Fibroblast of villous mesenchyme (primary cell): Measurements from ENCODE around the gene NACC2. TPM values are rescaled to one million over a fixed set of nuclear protein-coding genes. Genes with fewer than 3 reads are reported as not detected.

ENCODE experiments used
- DNase-seq: peaks from one replicate; pipeline ENCODE4 v3.0.0-alpha.2; 2010; ENCODE audit warnings: low read depth
- H3K4me3 ChIP-seq: 2 replicates; pipeline ENCODE4 v1.5.1; 2011; ENCODE audit warnings: low read depth, mild to moderate bottlenecking, low read length
- CTCF ChIP-seq: IDR thresholded peaks from 2 replicates; pipeline ENCODE4 v1.5.1; 2012; ENCODE audit warnings: low read depth, mild to moderate bottlenecking, low read length; ENCODE audit not compliant: insufficient read depth
- total RNA-seq: library from RNA; depleted of rRNA; stranded (reverse); fragments of >200 nt; gene quantifications from 2 replicates; pipeline ENCODE4 v1.2.3, GENCODE V29; 2012

The NACC2 gene
- total RNA-seq, 1 donor, result 34.1 TPM

- peak; percentile 86 for DNase-seq
- no peak overlapping the region for H3K4me3 ChIP-seq
- TF ChIP-seq CTCF, result no peak
These were observed 87.0 kb downstream of the NACC2 start for GRCh38 chr9:136007934-136008692.

GRCh38 chr9:136007276-136007933 is 87.7 kb downstream of the NACC2 start:
- DNase-seq, result no peak
- TF ChIP-seq CTCF, result no peak
- no peak overlapping the region for H3K4me3 ChIP-seq

GRCh38 chr9:136006169-136006568 is 88.9 kb downstream of the NACC2 start:
- DNase-seq, result no peak
- no peak for TF ChIP-seq CTCF
- no peak overlapping the region for H3K4me3 ChIP-seq

GRCh38 chr9:136004712-136005111 is 90.4 kb downstream of the NACC2 start:
- no peak for DNase-seq
- no peak for TF ChIP-seq CTCF
- H3K4me3 ChIP-seq, result no peak overlapping the region

GRCh38 chr9:136004219-136004618 is 90.9 kb downstream of the NACC2 start:
- H3K4me3 ChIP-seq, result no peak overlapping the region
- DNase-seq, result no peak
- TF ChIP-seq CTCF, result no peak

GRCh38 chr9:136003411-136004218 is 91.5 kb downstream of the NACC2 start:
- no peak for TF ChIP-seq CTCF
- no peak overlapping the region for H3K4me3 ChIP-seq
- no peak for DNase-seq
